ENCODE measurements around the gene MYO7B. TPM values are rescaled to one million over a fixed set of nuclear protein-coding genes. Genes with fewer than 3 reads are reported as not detected.
A peak's percentile ranks its signal among the peaks of the same experiment; 100 is the strongest.

The MYO7B gene
- total RNA-seq, 2 donors from 2014 or later = 0.14 to 0.78 TPM

- ATAC-seq (ENCODE audit: insufficient number of reproducible peaks, low FRiP score, low read depth) (no peak), DNase-seq (ENCODE audit: low spot score) (no peak)
- Histone ChIP-seq H3K27ac (peak overlapping the region; percentile 40 to 85), H3K4me3 (no peak overlapping the region), H3K36me3 (peaks cover 24% of the 10 kb centered on the region), H3K9me3 (no peaks in the 10 kb centered on the region), H3K27me3 (replicated peaks; ENCODE audit: insufficient read depth) (no peaks in the 10 kb centered on the region), H3K4me1 (ENCODE audit: control insufficient read depth in 1 of 2, low read depth in 2 of 2) (peaks cover 39 to 73% of the 10 kb centered on the region in 2 donors)
- TF ChIP-seq CTCF (IDR thresholded peaks at IDR 0.05) = no peak
Observed at GRCh38 chr2:127658641-127659407, 123.3 kb downstream of the MYO7B start.

- Histone ChIP-seq H3K27ac (peak overlapping the region; percentile 40 to 85), H3K27me3 (replicated peaks; ENCODE audit: insufficient read depth) (no peaks in the 10 kb centered on the region), H3K9me3 (no peaks in the 10 kb centered on the region), H3K36me3 (peaks cover 16% of the 10 kb centered on the region), H3K4me1 (ENCODE audit: control insufficient read depth in 1 of 2, low read depth in 2 of 2) (peaks cover 41 to 76% of the 10 kb centered on the region in 2 donors), H3K4me3 (no peak overlapping the region)
- DNase-seq (ENCODE audit: low spot score) (no peak), ATAC-seq (ENCODE audit: insufficient number of reproducible peaks, low FRiP score, low read depth) (peak; percentile 18)
- TF ChIP-seq CTCF (IDR thresholded peaks at IDR 0.05) = no peak
Observed at GRCh38 chr2:127659408-127660290, 124.2 kb downstream of the MYO7B start.

- H3K4me1 ChIP-seq (ENCODE audit: control insufficient read depth in 1 of 2, low read depth in 2 of 2) = peaks cover 47 to 82% of the 10 kb centered on the region in 2 donors
- H3K27ac ChIP-seq = peak overlapping the region; percentile 40 to 85
- no peak for TF ChIP-seq CTCF (IDR thresholded peaks at IDR 0.05)
Observed at GRCh38 chr2:127660291-127660578, 124.8 kb downstream of the MYO7B start.

GRCh38 chr2:127661072-127661649 lies 125.7 kb downstream of the MYO7B start:
- Histone ChIP-seq H3K9me3 (no peaks in the 10 kb centered on the region), H3K4me1 (ENCODE audit: control insufficient read depth in 1 of 2, low read depth in 2 of 2) (peaks cover 55 to 87% of the 10 kb centered on the region in 2 donors), H3K27ac (peak overlapping the region; percentile 40 to 62), H3K36me3 (peaks cover 10% of the 10 kb centered on the region), H3K27me3 (replicated peaks; ENCODE audit: insufficient read depth) (no peaks in the 10 kb centered on the region), H3K4me3 (no peak overlapping the region)
- no peak for TF ChIP-seq CTCF (IDR thresholded peaks at IDR 0.05)
- ATAC-seq (ENCODE audit: insufficient number of reproducible peaks, low FRiP score, low read depth) (no peak), DNase-seq (ENCODE audit: low spot score) (no peak)

More at GRCh38 chr2:127660291-127660578, 124.8 kb downstream of the MYO7B start:
- no peak for DNase-seq (ENCODE audit: low spot score)
- Histone ChIP-seq H3K27me3 (replicated peaks; ENCODE audit: insufficient read depth) (no peaks in the 10 kb centered on the region), H3K36me3 (peaks cover 10% of the 10 kb centered on the region), H3K4me3 (no peak overlapping the region), H3K9me3 (no peaks in the 10 kb centered on the region)
- ATAC-seq (ENCODE audit: insufficient number of reproducible peaks, low FRiP score, low read depth) = no peak

All from thoracic aorta (tissue), 2 donors.